GM19455 (cell line): Measurements from ENCODE around the gene ABCF2.
A peak's percentile ranks its signal among the peaks of the same experiment; 100 is the strongest.

Experiments
- ATAC-seq: cut with Tn5 transposase; IDR thresholded peaks from one replicate; pipeline ENCODE4 v1.9.1; 2021; ENCODE audit not compliant: unreplicated experiment

The ABCF2 gene

DNA sequence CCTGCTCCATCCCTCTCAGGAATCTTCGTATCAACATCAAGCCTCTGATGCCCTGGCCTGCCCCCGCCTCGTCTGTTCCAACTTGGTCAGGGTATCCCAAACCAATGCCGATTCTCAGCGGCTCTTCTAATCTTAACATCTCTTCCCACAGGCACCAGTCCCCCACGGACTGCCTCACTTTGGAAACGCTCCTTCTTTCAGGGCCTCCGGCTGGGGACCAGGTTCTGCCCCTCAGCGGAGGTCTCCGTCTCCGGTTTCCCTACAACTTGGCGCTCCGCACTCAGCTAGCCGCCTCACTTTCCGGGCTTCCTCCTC, 488 bp downstream of the ABCF2 start:
- ATAC-seq: peak; percentile 3

DNA sequence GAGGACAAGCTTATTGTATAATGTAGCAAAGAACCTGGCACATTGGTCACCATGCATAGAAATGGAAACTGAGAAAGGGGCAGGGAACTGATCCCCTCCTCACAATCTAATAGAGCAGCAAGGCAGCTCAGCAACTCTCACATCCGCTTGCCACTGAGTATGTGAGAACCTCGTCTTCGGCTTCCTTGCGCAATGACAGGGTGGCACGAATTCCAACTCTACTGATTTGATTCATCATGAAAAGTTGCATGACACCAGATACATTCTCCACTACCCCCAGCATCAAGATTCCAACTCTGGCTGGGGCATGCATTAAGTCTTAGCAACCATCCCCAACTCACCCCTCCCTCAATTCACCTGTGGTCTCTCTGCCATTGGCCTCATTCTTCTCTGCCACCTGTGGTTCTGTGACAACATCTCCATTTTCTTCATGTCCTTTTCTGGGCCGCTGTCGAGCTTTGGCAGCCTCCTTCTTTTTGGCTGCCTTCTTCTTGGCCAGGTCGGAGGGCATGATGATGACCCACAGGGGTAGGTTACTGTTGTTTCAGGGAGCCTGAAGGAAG, 976 bp downstream of the ABCF2 start:
- ATAC-seq: no peak

DNA sequence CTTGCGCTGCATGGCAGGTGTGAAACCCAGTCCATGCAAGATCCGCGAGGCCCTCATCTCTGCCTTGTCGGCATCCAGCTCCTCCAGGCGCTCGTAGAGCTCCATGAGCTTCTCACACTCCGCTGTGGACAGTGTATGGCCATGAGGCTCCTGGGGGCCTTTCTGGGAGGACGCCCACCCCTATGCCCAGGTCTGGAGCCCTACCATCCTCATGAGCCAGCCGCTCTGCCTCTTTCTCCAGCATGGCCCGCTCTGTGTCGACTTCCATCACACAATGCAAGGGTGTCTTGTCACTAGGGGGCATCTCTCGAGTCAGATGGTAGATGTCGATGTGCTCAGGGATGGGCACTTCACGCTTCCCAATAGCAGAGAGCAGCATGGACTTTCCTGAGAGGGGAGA, 3.3 kb downstream of the ABCF2 start:
- ATAC-seq: no peak

DNA sequence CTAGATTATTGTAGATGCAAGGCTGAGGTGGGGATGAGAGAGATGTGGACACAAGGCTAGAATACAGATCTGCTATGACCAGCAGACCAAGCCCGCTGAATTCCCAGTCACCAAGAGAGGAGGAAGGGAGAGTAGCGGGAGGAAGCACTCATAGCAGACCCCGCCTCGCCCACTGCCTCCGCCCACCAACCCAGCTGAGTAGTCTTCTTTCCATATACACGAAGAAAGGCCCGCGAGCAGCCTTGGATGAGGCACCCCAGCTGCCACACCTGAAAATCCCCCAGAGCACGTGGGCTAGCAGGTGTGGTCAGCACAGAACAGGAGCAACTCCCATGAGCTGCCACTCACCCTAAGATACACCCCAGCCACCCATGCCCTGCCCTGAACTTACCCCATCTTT, 8.8 kb downstream of the ABCF2 start:
- no peak for ATAC-seq

DNA sequence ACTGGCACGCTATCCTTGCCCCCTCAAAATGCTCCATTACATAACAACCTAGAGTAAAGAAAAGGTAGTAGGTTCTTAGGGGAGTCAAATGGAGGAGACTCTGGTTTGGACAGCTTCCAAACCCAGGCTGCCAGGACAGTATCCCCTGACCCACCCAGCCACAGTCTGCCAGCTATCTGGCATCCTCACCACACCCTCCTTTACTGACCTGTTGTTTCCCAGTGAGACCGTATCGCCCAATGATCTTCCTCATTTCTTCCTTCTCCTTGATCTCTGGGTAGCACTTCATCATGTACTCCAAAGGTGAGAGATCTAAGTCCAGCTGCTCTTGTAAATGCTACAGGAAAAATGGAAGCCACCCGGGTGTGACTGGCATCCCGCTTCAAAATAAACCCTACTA, 11.6 kb downstream of the ABCF2 start:
- ATAC-seq: no peak

DNA sequence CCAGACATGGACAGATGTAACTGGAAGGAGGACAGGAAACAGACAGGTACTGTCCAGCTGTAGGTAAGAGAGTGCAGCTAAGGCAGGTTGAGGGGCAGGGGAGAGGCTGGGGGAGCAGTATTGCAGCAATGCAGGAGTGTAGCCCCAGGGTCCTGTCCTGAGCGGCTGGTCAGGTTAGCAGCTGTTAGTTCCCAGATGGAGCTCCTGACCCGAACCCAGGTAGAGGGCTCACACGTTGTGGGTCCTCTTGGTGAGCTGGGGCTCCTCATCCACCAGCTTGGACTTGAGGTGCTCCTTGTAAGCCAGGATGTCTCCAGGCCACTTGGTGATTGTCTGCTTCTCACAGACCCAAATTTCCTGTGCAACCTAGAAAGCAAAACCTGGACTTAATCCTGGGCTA, 13.2 kb downstream of the ABCF2 start:
- ATAC-seq: no peak

DNA sequence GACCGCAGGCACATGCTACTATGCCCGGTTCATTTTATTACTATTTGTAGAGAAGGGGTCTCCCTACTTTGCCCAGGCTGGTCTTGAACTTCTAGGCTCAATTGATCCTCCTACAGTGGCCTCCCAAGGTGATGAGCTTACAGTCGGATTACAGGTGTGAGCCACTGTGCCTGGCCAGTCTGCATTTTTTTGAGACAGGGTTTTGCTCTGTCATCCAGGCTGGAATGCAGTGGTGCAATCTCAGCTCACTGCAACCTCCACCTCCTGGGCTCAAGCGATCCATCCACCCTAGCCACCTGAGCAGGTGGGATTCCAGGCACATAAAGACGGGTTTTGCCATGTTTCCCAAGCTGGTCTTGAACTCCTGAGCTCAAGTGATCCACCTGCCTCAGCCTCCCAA, 14.4 kb downstream of the ABCF2 start:
- ATAC-seq: no peak

DNA sequence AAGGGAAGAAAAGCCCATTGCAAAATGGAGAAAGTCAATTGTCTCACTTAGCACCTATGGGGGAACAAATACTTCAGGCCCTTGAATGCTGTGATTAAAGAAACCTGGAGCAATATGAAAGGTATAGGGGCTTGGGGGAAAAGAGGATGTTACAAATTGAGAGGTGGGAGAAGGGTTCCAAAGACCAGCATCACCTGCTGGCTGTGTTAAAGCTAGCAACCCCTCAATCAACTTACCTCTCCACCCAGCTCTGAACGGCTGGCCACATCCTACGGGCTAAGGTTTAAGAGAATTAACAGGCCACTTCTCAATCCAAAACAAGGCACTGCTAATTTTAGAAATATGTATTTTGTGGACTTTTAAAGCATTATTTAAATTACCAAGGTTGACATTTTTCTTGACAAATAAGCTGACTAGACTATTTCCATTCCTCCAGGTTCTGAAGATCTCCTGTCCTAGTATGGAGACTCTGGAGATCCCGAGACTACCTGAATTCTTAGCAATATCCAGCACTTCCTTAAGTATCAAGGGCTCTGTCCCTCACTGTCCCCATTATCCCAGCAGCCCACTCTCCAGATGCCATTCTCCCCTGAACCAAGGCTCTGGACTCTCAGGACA, 15.7 kb downstream of the ABCF2 start:
- ATAC-seq: no peak

DNA sequence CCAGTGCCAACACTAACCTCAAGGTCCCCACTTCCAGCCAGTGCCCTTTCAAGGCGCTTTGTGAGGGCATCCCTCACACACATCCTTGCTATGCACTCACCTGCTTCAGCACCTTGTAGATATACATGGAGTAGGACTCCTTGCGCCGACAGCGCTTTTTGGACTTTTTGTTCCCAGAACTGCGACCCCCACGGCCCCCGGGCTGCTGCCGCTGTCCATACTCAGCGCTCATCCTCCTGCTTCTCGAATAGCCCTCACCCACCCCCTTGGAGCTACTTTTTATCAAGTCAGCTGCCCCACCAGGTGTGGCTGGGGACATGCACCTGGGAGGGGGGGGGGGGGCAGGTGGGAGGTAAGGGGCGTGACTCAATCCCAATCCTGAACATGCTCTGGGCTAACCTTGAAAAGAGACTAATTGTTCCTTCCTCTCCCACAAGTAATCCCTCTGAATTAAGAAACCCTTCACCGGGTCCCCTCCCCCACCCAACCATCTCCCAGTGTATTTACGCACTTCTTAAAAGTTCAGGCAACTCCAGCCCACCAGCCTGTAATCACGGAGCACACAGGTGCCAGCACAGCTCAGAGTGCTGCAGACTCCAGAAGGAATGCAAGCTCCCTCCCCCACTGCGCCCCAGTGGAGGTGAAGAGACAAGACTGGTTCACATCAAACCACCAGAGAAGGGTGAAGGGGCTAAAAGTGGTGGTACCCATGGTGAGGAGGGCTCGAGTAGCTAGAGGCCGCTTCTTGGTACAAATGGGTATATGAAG, 16.7 kb downstream of the ABCF2 start, which contains the start of gene H2BK1:
TSS of gene H2BK1 (minus strand) at position 402 of the 768 bp plus-strand sequence. CDS start at position 232, 170 bp downstream.
- no peak for ATAC-seq

DNA sequence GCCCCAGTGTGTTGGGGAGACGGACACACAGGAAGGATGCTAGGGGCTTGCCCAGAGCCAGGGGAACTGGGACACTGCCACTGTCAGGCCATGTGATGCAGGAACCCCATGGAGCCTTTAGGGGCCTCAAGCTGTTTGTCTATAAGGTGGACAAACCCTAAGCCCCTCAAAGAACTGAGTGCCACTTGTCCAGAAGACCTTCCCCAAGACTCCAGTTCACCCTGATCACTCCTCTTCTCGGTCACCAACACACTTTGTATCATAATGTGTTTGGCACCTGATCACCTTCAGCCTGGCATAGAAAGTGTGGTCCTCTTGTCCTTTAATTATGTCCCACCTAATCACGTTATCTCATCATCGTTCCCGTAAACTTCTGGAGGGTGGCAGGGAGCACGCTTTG, 17.4 kb downstream of the ABCF2 start:
- no peak for ATAC-seq

DNA sequence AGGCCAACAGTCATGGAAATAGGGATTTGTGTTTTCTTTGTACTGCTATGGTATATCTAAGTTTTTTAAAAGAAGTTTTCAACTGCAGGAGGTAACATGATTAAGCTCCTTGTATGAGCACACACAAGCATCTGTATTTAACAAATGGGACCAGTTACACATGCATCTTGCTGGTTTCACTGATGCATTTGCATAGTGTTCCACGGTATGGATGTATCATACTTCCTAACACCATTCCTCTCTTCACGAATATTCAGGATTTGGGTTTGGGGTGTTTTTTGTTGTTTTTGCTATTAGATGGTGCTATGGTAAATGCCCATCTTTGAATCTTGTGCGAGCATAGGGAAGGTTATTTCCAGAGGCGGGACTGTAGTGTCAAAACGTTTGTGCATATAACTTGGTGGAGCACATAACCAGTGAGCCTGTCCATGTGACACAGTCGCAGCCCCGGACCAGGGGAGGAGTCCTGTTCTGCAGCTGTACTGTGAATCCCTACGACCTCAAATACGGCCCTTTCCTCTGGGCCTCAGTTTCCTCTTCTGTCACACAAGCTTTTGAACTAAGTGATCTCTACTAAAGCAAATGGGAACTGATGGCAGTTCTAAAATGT, 18.6 kb downstream of the ABCF2 start:
- no peak for ATAC-seq

DNA sequence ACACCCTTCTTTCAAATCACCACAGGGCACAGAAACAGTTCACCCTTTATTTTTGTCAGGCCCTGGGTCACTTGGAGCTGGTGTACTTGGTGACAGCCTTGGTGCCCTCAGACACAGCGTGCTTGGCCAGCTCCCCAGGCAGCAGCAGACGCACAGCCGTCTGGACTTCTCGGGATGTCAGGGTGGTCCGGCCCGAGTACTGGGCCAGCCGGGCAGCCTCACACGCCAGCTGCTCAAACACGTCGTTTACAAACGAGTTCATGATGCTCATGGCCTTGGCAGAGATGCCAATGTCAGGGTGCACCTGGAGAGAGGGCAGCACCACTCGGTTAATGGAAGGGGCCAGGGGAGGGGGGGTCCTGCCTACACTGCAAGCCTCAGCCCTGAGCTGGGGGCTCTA, 19.2 kb downstream of the ABCF2 start:
- no peak for ATAC-seq

DNA sequence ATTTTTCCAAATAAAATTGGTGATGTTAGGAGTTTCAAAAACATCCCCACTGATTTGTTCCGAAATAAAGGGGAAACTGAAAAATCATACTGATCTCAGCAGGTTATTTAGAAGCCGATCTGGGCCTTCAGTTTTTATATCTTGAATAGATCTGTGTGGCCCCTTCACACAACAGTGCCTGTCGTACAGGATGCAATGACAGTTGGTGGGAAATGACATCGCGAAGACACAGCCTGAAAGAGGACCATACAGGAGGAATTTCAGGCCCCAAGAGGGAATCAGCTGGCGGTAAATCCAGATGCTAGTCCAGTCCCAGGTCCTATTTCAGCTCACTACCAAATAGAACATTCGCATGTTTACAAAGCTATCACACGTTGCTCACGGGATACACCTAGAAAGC, 19.7 kb downstream of the ABCF2 start:
- no peak for ATAC-seq

DNA sequence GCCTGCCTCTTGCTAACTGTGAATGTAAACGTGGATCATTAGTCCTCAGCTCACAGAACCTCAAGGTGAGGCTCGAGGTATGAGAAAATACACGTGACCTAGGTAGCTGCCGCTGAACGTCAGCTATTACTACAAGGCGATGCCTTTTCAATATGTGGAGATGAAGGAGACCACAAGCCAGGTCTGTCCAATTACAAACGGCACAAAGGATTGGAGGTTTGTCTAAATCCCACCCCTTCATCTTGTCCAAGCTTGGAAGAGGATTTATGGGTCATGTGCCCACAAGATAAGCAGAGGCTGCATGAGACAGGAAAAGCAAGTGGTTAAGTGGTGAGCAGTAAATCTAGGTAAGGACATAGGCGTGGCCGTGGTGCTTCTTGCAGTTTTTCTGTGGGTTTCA, 20.1 kb downstream of the ABCF2 start:
- no peak for ATAC-seq

DNA sequence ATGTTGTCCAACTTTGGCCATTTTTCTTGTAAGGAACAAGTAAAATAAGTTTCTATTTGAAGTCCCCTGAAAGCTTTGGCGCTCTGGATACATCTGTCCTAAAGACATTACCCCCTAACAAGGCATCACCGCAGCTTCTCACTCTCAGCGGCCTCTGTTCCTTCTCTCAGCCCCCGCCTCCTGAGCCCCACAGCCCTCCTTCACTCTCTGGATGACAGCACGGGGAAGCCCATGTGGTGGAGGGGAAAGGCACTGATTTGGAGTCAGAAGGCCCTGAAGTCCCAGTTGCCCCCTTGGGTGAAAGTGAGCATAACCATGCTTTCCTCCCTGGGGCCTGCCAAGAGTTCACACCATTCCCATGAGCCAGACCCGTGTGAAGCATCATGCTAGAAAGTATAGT, 21.3 kb downstream of the ABCF2 start:
- no peak for ATAC-seq

DNA sequence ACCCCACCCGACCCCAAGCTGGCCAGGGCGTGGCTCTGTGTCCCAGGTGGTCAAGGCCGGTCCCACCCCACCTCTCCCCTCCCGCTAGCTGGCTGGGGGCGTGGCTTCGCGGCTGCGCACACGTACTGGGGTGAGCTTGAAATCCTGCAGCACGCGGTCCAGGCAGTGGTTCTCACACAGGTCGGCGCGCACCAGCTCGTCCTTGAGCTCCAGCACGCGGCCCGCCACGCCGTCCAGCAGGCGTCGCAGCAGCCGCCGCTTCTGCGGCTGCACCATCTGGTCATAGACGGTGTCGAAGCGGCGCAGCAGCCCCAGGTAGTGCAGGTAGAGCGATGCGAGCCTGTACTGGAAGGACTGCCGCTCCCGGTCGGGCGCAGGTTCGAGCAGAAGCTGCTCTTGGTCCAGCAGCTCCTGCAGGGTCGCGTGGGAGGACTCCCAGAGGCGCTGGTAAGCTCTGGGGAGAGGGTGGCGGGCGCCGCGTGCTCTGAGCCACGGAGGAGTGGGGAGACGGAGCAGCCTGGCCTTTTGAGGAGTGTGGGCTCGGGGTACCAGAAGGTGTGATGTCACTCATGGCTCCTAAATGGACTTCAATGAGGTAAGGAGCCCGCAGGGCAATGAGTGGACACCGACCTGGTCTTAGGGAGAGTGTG, 22.5 kb downstream of the ABCF2 start:
- no peak for ATAC-seq

DNA sequence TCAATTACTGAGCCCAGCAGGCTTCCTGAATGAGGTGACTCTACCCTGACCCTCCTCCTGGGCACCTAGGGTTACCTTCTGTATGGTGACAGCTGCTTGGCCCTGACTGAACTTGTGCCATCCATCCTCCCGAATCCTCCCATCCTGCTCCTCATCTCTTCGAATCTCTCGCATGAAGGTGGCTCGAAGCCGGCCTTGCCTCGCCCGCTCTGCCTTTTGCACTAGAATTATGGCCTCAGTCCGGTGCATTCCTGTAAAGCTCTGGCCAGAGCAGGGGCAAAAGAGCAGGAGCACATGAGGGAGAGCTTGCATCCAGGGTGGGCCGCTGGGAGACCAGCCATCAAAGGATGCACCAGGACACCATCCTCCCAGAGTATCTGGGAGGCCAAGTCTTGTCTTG, 24.2 kb downstream of the ABCF2 start:
- ATAC-seq: no peak

DNA sequence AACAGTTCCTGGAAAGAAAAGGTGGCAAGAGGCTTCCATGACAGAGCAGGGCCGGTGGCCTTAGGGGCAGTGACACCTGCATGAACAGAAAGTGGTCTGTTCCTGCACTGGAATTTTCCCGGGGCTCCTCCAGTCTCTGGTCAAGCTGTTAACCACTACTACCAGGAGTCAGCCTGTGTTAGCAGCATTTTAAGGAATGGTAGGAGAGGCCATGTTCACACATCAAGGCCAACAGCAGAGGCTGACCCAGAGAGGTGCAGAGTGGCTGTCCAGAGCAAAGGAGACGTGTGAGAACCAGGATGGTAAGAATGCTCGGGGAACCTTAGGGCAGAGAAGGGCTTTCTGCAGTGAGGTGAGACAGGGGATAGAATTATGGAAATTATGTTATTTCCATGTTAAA, 25.3 kb downstream of the ABCF2 start:
- ATAC-seq: no peak

DNA sequence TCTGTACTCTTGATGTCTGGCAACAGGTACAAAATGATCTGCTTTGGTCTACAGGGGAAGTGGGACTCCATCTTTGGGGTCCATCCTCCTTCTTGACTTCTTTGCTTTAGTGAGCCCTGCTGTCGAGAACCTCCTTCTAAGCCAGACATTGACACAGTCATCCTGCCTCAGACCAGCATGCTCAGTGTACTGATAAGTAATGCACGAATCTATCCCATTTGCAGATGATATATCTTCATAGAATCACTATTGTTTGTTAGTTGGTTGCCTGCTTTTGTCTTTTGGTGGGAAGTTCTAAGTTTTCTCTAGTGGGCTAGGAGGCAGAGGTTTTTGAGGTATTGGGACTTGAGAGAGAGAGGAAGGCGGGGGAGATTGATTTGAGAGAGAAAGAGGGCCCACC, 25.7 kb downstream of the ABCF2 start:
- ATAC-seq: no peak

DNA sequence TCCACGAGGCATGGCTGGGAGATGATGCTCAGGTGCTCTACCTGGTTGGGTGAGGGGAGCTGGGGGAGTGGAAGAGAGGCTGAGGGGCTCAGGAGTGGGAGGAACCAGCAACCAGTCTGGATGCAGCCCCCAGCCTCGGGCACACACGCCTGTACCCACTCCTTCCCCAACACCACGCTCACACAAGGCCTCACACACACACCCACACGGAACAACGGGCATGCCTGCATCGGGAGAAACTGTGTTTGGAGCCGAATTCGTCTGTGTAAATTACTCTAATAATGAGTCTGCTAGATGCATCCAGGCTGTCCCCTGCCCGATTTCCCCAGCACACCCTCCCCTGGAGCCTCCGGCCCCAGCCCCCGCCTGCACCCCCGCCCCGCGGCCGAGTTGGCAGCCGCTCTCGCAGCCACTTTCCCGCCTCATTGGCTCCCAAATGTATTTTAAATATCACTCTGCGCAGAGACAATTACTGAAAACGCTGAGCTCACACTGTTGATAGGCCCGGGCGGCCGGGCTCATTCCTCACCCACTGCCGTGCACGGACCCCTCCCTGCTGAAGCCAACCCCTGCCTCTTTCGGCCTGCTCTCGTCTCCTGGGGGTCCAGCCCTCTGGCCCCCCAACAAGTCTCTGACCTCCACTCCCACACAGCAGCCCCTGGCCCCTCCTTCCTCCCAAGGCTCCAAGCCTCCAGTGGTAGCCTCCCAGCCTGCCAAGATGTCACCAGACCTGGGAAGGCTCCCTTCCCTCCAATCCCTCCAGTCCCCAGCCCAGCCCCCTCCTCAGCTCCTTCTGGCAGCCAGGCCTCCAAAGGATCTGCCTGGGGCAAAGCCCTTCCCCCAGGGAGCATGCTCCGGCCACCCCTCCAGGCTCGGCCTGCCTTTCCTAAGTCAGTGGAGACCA, 27.8 kb downstream of the ABCF2 start:
- no peak for ATAC-seq

DNA sequence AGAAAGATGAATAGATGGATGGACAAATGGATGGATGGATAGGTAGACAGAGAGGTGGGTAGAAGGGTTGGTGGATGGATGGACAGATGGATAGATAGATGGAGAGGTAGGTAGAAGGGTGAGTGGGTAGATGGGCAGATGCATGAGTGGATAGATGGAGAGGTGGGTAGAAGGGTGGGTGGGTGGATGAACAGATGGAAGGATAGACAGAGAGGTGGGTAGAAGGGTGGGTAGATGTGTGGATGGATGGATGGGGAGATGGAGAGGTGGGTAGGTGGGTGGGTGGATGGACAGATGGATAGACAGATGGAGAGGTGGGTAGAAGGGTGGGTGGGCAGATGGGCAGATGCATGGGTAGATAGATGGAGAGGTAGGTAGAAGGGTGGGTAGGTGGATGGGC, 29.1 kb downstream of the ABCF2 start:
- ATAC-seq: no peak
